K562 (cell line): ENCODE results near the gene DNAJB2. TPM values are rescaled to one million over a fixed set of nuclear protein-coding genes. Genes with fewer than 3 reads are reported as not detected.

ENCODE experiments used
- ATAC-seq: fragments of 200-7000 bp; cut with Tn5 transposase; 3 replicates; pipeline ENCODE4 v1.9.1; 2020; ENCODE audit warnings: moderate library complexity
- BruUV-seq: library from RNA; stranded (reverse); fragments of 400-500 nt; replicated peaks from 2 replicates; lab custom pipeline; 2021; lab: Mats Ljungman, UMichigan
- CTCF ChIA-PET: fragments of 300-600 bp; formaldehyde crosslinking; extraction: SDS; loops from one replicate; lab custom pipeline; 2021; ENCODE audit warnings: low intra/inter-chr PET ratio; lab: Yijun Ruan, JAX
- POLR2A ChIA-PET: fragments of 300-600, 350-650 bp; sonication (Branson Sonifier 250); formaldehyde crosslinking; extraction: SDS; loops from one replicate; lab custom pipeline; 2021; ENCODE audit warnings: antibody characterized with exemption, inconsistent platforms; lab: Yijun Ruan, JAX
- DNase-seq, 4 experiments: peaks; one replicate each; pipeline versions ENCODE4 v3.0.0 to v3.0.0-alpha.2; 2011 to 2018; ENCODE audit warnings: low spot score in 3 of 4, mixed read lengths in 3 of 4; ENCODE audit errors: extremely low read depth in 1 of 4
- FAIRE-seq: peaks from 2 replicates; lab custom pipeline; 2011; peaks lifted over from hg19 to GRCh38; lab: Jason Lieb, UNC
- H2AFZ ChIP-seq: 2 replicates; pipeline ENCODE4 v1.6.0; 2011; ENCODE audit warnings: low read depth, low read length, control low read depth, inconsistent platforms
- H3K27ac ChIP-seq: fragments of 200-600 bp; 3 replicates; pipeline ENCODE4 v1.8.0; 2011; ENCODE audit warnings: low read depth, mild to moderate bottlenecking, control low read depth, inconsistent platforms, low read length, moderate library complexity, mixed read lengths; ENCODE audit errors: extremely low read depth
- H3K27me3 ChIP-seq, 2 experiments: fragments of 300-600 bp in 1 of 2; 2 replicates in 1 of 2; 3 replicates in 1 of 2; pipeline versions ENCODE4 v1.6.0 to v1.8.0; 2011; ENCODE audit warnings: inconsistent platforms in 2 of 2, low read length in 2 of 2, mild to moderate bottlenecking in 1 of 2, mixed read lengths in 1 of 2, moderate library complexity in 1 of 2; ENCODE audit not compliant: control insufficient read depth in 2 of 2, insufficient read depth in 2 of 2
- H3K36me3 ChIP-seq: fragments of 300-600 bp; 3 replicates; pipeline ENCODE4 v1.8.0; 2011; ENCODE audit warnings: mild to moderate bottlenecking, low read length, inconsistent platforms; ENCODE audit not compliant: control insufficient read depth, insufficient read depth
- H3K4me1 ChIP-seq, 2 experiments: fragments of 200-600 bp in 1 of 2; replicated peaks in 1 of 2; 2 replicates in 1 of 2; 3 replicates in 1 of 2; pipeline versions ENCODE4 v1.5.1 to v1.8.0; 2011; ENCODE audit warnings: inconsistent platforms in 2 of 2, low read length in 2 of 2, mild to moderate bottlenecking in 1 of 2, mixed read lengths in 1 of 2, moderate library complexity in 1 of 2; ENCODE audit not compliant: control insufficient read depth in 2 of 2, insufficient read depth in 2 of 2
- H3K4me2 ChIP-seq: 2 replicates; pipeline ENCODE4 v1.6.1; 2011; ENCODE audit warnings: low read length, control low read depth, inconsistent platforms, mixed read lengths; ENCODE audit not compliant: insufficient read depth
- H3K4me3 ChIP-seq: fragments of 200-600 bp; sonication (generic), shearing (Covaris generic); 2 replicates; pipeline ENCODE4 v1.5.1; 2016; ENCODE audit warnings: control low read depth, inconsistent platforms
- H3K79me2 ChIP-seq: fragments of 200-600 bp; 3 replicates; pipeline ENCODE4 v1.8.0; 2011; ENCODE audit warnings: low read length, inconsistent platforms; ENCODE audit not compliant: control insufficient read depth, insufficient read depth
- H3K9ac ChIP-seq, 2 experiments: 2 replicates each; pipeline versions ENCODE4 v1.6.0 to v1.6.1; 2011; ENCODE audit warnings: low read depth in 2 of 2, low read length in 2 of 2, control low read depth in 1 of 2, inconsistent platforms in 1 of 2, mild to moderate bottlenecking in 1 of 2, mixed read lengths in 1 of 2; ENCODE audit not compliant: insufficient read depth in 1 of 2
- H3K9me1 ChIP-seq: one replicate; pipeline ENCODE4 v1.6.0; 2011; ENCODE audit warnings: inconsistent platforms, mild to moderate bottlenecking, low read length, moderate library complexity; ENCODE audit not compliant: control insufficient read depth, insufficient read depth
- H3K9me3 ChIP-seq: replicated peaks from 2 replicates; pipeline ENCODE4 v1.5.1; 2011; ENCODE audit warnings: low read depth, low read length, inconsistent platforms; ENCODE audit not compliant: control insufficient read depth, insufficient read depth
- H4K20me1 ChIP-seq: replicated peaks from 2 replicates; pipeline ENCODE4 v1.6.1; 2011; ENCODE audit warnings: low read length, inconsistent platforms, mixed read lengths; ENCODE audit not compliant: control insufficient read depth, insufficient read depth
- BCOR ChIP-seq: fragments of 450-650 bp; IDR thresholded peaks from 2 replicates; pipeline ENCODE4 v1.6.1; 2016
- MEIS2 ChIP-seq: fragments of 450-650 bp; IDR thresholded peaks from 2 replicates; pipeline ENCODE4 v1.6.1; 2014; ENCODE audit warnings: mild to moderate bottlenecking; ENCODE audit not compliant: partially characterized antibody
- PKNOX1 ChIP-seq: fragments of 450-650 bp; IDR thresholded peaks from 2 replicates; pipeline ENCODE4 v1.6.1; 2016
- RBM25 ChIP-seq: fragments of 200-400 bp; formaldehyde crosslinking; IDR thresholded peaks from 2 replicates; pipeline ENCODE4 v1.6.1; 2018; ENCODE audit warnings: low read length, low read depth, moderate library complexity; ENCODE audit not compliant: severe bottlenecking
- SMARCB1 ChIP-seq: IDR thresholded peaks from 2 replicates; pipeline ENCODE4 v1.6.1; 2011; ENCODE audit warnings: improper control_type of control experiment, low read depth; ENCODE audit not compliant: insufficient read length
- ZNF586 ChIP-seq: fragments of 450-650 bp; formaldehyde crosslinking; conservative IDR thresholded peaks from 2 replicates; pipeline ENCODE4 v1.4.0; 2020; ENCODE audit warnings: mild to moderate bottlenecking, moderate library complexity
- WGBS: fragments of 100-300 bp; shearing (Covaris generic); methylation state at CpG from one replicate; pipeline ENCODE4 v1.1.6; 2016; ENCODE audit warnings: low coverage, mixed read lengths; ENCODE audit not compliant: insufficient coverage; ENCODE audit errors: missing lambda C conversion rate; 5-methylcytosine and 5-hydroxymethylcytosine counted together
- in situ Hi-C: fragments of 300-500 bp; cut with MboI; formaldehyde crosslinking; loops from 4 replicates; pipeline ENCODE4 v1.15.0; 2018; ENCODE audit warnings: inconsistent platforms, mixed read lengths
- intact Hi-C: fragments of 100-400 bp; cut with micrococcal nuclease; formaldehyde crosslinking; loops from 2 replicates; pipeline ENCODE4 v1.14.2; 2022
- polyA plus RNA-seq, 8 experiments: library from polyadenylated mRNA; depleted of rRNA in 4 of 8; stranded (reverse) in 5 of 8; unstranded in 3 of 8; fragments of >200 nt; fragmentation: Nextera tagmentation in 2 of 8; fragmentation: Illumina TruSeq in 1 of 8; extraction: Ambion mirVana in 2 of 8; extraction: Trizol in 1 of 8; gene quantifications; 2 replicates each; pipeline versions ENCODE4 v1.2.1 to v1.2.3, GENCODE V29; 2011 to 2014; ENCODE audit warnings: inconsistent platforms in 1 of 8, missing spikeins in 1 of 8
- total RNA-seq, 7 experiments: library from RNA; depleted of rRNA in 6 of 7; stranded (reverse); fragments of >200 nt in 6 of 7; fragmentation: Illumina TruSeq in 2 of 7; extraction: Trizol in 2 of 7; gene quantifications; 2 replicates each; pipeline versions ENCODE4 v1.2.1 to v1.2.3, GENCODE V29; 2011 to 2021; ENCODE audit warnings: low replicate concordance in 1 of 7

The DNAJB2 gene
- total and polyA plus RNA-seq, 9 of the 15 experiments (the other 6 are each of a cell fraction or from before 2014, with no cell fraction given) = 0.08 to 3.0 (median 2.2) TPM; not detected in 1

- Histone ChIP-seq H3K36me3 (no peaks in the 10 kb centered on the region), H3K9me1 (peaks cover 5% of the 10 kb centered on the region), H3K9me3 (no peaks in the 10 kb centered on the region), H3K4me3 (no peak overlapping the region), H2AFZ (peak overlapping the region; percentile 67), H4K20me1 (no peaks in the 10 kb centered on the region), H3K27me3 (no peaks in the 10 kb centered on the region), H3K79me2 (no peaks in the 10 kb centered on the region), H3K4me2 (peak overlapping the region; percentile 9; the same call in 1 of the 2 replicates), H3K4me1 (peaks cover 52 to 75% of the 10 kb centered on the region in 2 experiments), H3K27ac (no peak overlapping the region; the same call in 2 of the 3 replicates), H3K9ac (peak overlapping the region; percentile 48 to 75; a peak in 3 of 4 replicates)
- intact Hi-C loops (no loop called here), in situ Hi-C loops (no loop called here)
- POLR2A ChIA-PET = interaction anchor here (0.6 to 1.3 kb wide), 3 partner anchors 36 to 42 kb away, joined by 3 to 7 read pairs (median 3); partner anchors contain the start of genes GLB1L and STK16
- WGBS = 44% methylated on average over 8 of the region's 8 CpGs
- FAIRE-seq = no peak
- no peak for ATAC-seq
- DNase-seq = peak in 1 of 4 experiments; percentile 42
- no TSS peak for BruUV-seq
- CTCF ChIA-PET = no interaction called here
- TF ChIP-seq PKNOX1 = peak; percentile 70
- TF ChIP-seq MEIS2 = peak; percentile 75
- no peak for TF ChIP-seq SMARCB1
Observed at GRCh38 chr2:219281588-219281987, 2.4 kb downstream of the DNAJB2 start.

GRCh38 chr2:219282375-219282774 lies 3.2 kb downstream of the DNAJB2 start:
- FAIRE-seq (no peak), DNase-seq (no peak), ATAC-seq (no peak)
- no peaks in the 10 kb centered on the region for H3K79me2 ChIP-seq
- 79% methylated on average over 4 of the region's 5 CpGs for WGBS
- peaks cover 5% of the 10 kb centered on the region for H3K9me1 ChIP-seq
- no peak for TF ChIP-seq ZNF586
- TF ChIP-seq BCOR = peak; percentile 43; the same call in 1 of the 2 replicates
- TF ChIP-seq RBM25 = peak; percentile 53
- in situ Hi-C loops = no loop called here
- H3K27ac ChIP-seq = no peak overlapping the region; the same call in 2 of the 3 replicates
- POLR2A ChIA-PET = interaction anchor here (0.6 to 1.1 kb wide), 2 partner anchors 18 to 43 kb away, joined by 3 to 5 read pairs; no protein-coding TSS in a partner anchor
- H3K4me3 ChIP-seq = no peak overlapping the region
- CTCF ChIA-PET = no interaction called here
- H3K27me3 ChIP-seq = no peaks in the 10 kb centered on the region
- H3K4me2 ChIP-seq = no peak overlapping the region
- H3K9me3 ChIP-seq = no peaks in the 10 kb centered on the region
- no peaks in the 10 kb centered on the region for H3K36me3 ChIP-seq
- peak overlapping the region; percentile 19; the same call in 1 of the 2 replicates for H2AFZ ChIP-seq
- no peak overlapping the region for H3K9ac ChIP-seq
- BruUV-seq = no TSS peak
- peaks cover 54 to 83% of the 10 kb centered on the region in 2 experiments for H3K4me1 ChIP-seq
- H4K20me1 ChIP-seq = no peaks in the 10 kb centered on the region
- intact Hi-C loops = no loop called here
